Ishikawa (cell line): ENCODE results near the gene GLCCI1.

Experiments used
- CREB1 ChIP-seq: IDR thresholded peaks from 2 replicates; pipeline ENCODE4 v1.6.1; 2012; ENCODE audit warnings: low read depth
- RAD21 ChIP-seq: IDR thresholded peaks from 2 replicates; pipeline ENCODE4 v1.6.1; 2012; ENCODE audit warnings: low read depth
- TAF1 ChIP-seq: IDR thresholded peaks from 2 replicates; pipeline ENCODE4 v1.6.1; 2012; ENCODE audit warnings: low read depth, mild to moderate bottlenecking
- TF ChIP-seq, protein P1 (sequence below): IDR thresholded peaks from 2 replicates; pipeline ENCODE4 v1.6.1; 2012

DNA sequence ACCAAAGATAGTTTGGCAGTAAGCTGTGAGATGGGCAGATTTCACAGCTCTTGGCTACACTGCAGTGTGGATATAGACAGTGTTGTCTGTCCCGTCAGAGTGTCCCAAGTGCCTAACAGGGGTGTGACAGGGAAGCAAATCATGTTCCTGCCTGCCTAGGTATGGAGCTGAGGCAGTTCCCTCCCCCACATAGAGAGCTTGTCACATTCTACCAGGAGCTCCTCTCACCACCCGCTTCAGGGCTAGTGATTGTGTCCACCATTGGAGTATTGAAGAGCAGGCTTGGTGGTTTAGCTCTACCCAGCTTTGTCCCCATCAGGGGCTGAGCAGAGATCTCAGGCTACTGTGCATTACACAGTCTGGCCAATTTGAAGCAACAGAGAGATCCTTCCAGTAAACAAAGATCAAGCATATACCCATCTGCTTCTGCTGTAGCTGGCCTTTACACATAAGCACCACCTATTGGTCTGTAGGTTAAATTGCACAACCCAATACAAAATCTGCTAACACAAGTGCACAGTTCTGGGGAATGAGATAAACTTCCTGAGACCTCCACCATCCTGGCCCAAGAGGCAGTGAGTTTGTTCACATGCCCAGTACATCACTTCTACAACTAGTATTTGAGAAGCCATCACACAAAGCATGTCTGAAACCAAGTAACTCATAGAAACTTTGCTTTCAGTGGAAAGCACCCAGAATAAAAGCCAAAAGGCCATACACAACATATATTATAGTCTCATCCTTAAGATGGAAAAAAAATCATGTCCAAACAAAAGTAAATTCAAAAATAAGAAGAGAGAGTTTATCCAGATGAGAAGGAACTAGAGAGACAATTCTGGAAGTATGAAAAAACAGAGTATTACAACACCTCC, 67.3 kb downstream of the GLCCI1 start:
- no peak for TF ChIP-seq CREB1
- TF ChIP-seq TAF1 = no peak
- TF ChIP-seq RAD21 = peak; percentile 73
- TF ChIP-seq, protein P1, sequence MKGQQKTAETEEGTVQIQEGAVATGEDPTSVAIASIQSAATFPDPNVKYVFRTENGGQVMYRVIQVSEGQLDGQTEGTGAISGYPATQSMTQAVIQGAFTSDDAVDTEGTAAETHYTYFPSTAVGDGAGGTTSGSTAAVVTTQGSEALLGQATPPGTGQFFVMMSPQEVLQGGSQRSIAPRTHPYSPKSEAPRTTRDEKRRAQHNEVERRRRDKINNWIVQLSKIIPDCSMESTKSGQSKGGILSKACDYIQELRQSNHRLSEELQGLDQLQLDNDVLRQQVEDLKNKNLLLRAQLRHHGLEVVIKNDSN = no peak
